ENCODE measurements around the gene FBLN1.
A peak's percentile ranks its signal among the peaks of the same experiment; 100 is the strongest.
"Not testable (repeated sequence)": the region's sequence is repeated elsewhere in the genome, so short reads cannot be mapped to it uniquely, and the experiment has no call there.

FBLN1 gene

GRCh38 chr22:45534339-45535192 lies 31.9 kb downstream of the FBLN1 start:
- H3K9me3 Mint-ChIP-seq = no peaks in the 10 kb centered on the region

DNA sequence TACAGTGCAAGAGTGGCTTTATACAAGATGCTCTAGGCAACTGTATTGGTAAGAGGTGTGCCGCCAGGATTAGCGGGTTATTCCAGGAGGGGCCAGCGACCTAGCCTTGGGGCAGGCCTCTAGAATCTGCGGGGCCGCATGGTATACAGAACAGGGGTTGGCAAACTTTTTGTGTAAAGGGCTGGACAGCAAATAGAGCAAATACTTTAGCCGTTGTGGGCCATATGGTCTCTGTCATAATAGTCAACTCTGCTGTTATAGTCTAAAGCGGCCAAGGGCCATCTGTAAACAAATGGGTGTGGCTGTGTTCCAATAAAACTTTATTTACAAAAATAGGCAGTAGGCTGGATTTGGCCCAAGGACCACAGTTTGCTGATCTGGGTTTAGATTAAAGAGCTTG lies 32.6 kb downstream of the FBLN1 start:
- no peak for TF ChIP-seq CTCF (IDR thresholded peaks at IDR 0.05; ENCODE audit: unreplicated experiment in 3 of 3)
- peaks cover 45% of the 10 kb centered on the region for H3K36me3 Mint-ChIP-seq (ENCODE audit: low read depth)
- H3K27me3 Mint-ChIP-seq (ENCODE audit: low read depth) = no peaks in the 10 kb centered on the region
- peak overlapping the region in 2 of 3 experiments; percentile 28 to 43 for H3K4me3 Mint-ChIP-seq
- H3K4me1 Mint-ChIP-seq = peaks cover 59% of the 10 kb centered on the region
- H3K9me3 Mint-ChIP-seq = no peaks in the 10 kb centered on the region
- H3K27ac Mint-ChIP-seq = peak overlapping the region; percentile 82 to 93 (median 86)

More at GRCh38 chr22:45534339-45535192, 31.9 kb downstream of the FBLN1 start:
- peaks cover 46% of the 10 kb centered on the region for H3K36me3 Mint-ChIP-seq (ENCODE audit: low read depth)
- peak overlapping the region in 2 of 3 experiments; percentile 28 to 44 for H3K4me3 Mint-ChIP-seq
- peak overlapping the region; percentile 82 to 93 (median 86) for H3K27ac Mint-ChIP-seq
- H3K4me1 Mint-ChIP-seq = peaks cover 65% of the 10 kb centered on the region
- no peaks in the 10 kb centered on the region for H3K27me3 Mint-ChIP-seq (ENCODE audit: low read depth)
- TF ChIP-seq CTCF (IDR thresholded peaks at IDR 0.05; ENCODE audit: unreplicated experiment in 3 of 3) = no peak

DNA sequence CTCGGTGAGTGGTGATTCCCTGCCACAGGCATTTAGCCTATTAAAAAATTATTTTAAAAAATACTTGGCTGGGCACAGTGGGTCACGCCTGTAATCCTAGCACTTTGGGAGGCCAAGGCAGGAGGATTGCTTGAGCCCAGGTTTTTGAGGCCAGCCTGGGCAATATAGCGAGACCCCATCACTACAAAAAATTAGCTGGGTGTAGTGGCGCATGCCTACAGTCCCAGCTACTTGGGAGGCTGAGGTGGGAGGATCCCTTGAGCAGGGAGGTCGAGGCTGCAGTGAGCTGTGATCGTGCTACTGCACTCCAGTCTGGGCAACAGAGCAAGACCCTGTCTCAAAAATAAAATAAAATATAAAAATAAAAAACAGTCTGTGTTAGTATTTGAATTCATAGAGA lies 33.2 kb downstream of the FBLN1 start:
- H3K4me1 Mint-ChIP-seq = peaks cover 54% of the 10 kb centered on the region

GRCh38 chr22:45537734-45538181 lies 35.1 kb downstream of the FBLN1 start:
- Mint-ChIP-seq H3K27ac (peak overlapping the region; percentile 72 to 83 (median 82)), H3K9me3 (no peaks in the 10 kb centered on the region), H3K4me1 (peaks cover 38% of the 10 kb centered on the region), H3K4me3 (no peak overlapping the region), H3K36me3 (ENCODE audit: low read depth) (peaks cover 55% of the 10 kb centered on the region), H3K27me3 (ENCODE audit: low read depth) (no peaks in the 10 kb centered on the region)
- TF ChIP-seq CTCF (IDR thresholded peaks at IDR 0.05; ENCODE audit: unreplicated experiment in 3 of 3) = no peak

More for the DNA sequence above, 33.2 kb downstream of the FBLN1 start:
- H3K4me3 Mint-ChIP-seq; H3K9me3 Mint-ChIP-seq; H3K27me3 Mint-ChIP-seq (ENCODE audit: low read depth); H3K27ac Mint-ChIP-seq: not testable (repeated sequence)
- H3K36me3 Mint-ChIP-seq (ENCODE audit: low read depth) = peaks cover 47% of the 10 kb centered on the region

GRCh38 chr22:45538281-45538680 lies 35.6 kb downstream of the FBLN1 start:
- Mint-ChIP-seq H3K36me3 (ENCODE audit: low read depth) (peaks cover 60% of the 10 kb centered on the region), H3K4me3 (peak overlapping the region in 2 of 3 experiments; percentile 41 to 62), H3K27ac (peak overlapping the region; percentile 72 to 83 (median 82)), H3K9me3 (no peaks in the 10 kb centered on the region), H3K27me3 (ENCODE audit: low read depth) (no peaks in the 10 kb centered on the region), H3K4me1 (peaks cover 36% of the 10 kb centered on the region)
- no peak for TF ChIP-seq CTCF (IDR thresholded peaks at IDR 0.05; ENCODE audit: unreplicated experiment in 3 of 3)

- Mint-ChIP-seq H3K36me3 (ENCODE audit: low read depth) (peaks cover 60% of the 10 kb centered on the region), H3K4me1 (peaks cover 17% of the 10 kb centered on the region), H3K9me3 (no peaks in the 10 kb centered on the region), H3K27me3 (ENCODE audit: low read depth) (no peaks in the 10 kb centered on the region), H3K4me3 (no peak overlapping the region), H3K27ac (peak overlapping the region in 1 of 3 experiments; percentile 23)
- TF ChIP-seq CTCF (IDR thresholded peaks at IDR 0.05; ENCODE audit: unreplicated experiment in 3 of 3) = no peak
Observed at GRCh38 chr22:45540122-45540521, 37.4 kb downstream of the FBLN1 start.

All from nephron (organoid).